H4 (cell line): ENCODE results near the gene RALY. TPM values are rescaled to one million over a fixed set of nuclear protein-coding genes. Genes with fewer than 3 reads are reported as not detected.

Source experiments
- DNase-seq: peaks from one replicate; pipeline ENCODE4 v3.0.0-alpha.2; 2015; ENCODE audit warnings: low spot score
- total RNA-seq: library from RNA; depleted of rRNA; stranded (reverse); fragments of >200 nt; shearing (Covaris generic); gene quantifications from 2 replicates; pipeline ENCODE4 v1.2.3, GENCODE V29; 2014; rRNA removed

Gene RALY
- total RNA-seq: 77.6 and 92.6 TPM in 2 replicates

- DNase-seq: peak; percentile 27
Observed at GRCh38 chr20:33993576-33994221, at the start of gene RALY. Gene RALY (plus strand): TSS chr20:33993911. CDS start chr20:34072075, 78,164 bp downstream.

GRCh38 chr20:33944914-33945313 lies 48.8 kb upstream of the RALY start:
- no peak for DNase-seq

- DNase-seq: no peak
Observed at GRCh38 chr20:33945391-33946081, 48.2 kb upstream of the RALY start.

GRCh38 chr20:33947709-33948295 lies 45.9 kb upstream of the RALY start:
- peak; percentile 47 for DNase-seq

GRCh38 chr20:33948480-33948879 lies 45.2 kb upstream of the RALY start:
- DNase-seq: no peak

- DNase-seq: no peak
Observed at GRCh38 chr20:33951171-33951570, 42.5 kb upstream of the RALY start.

- DNase-seq: no peak
Observed at GRCh38 chr20:33954504-33954903, 39.2 kb upstream of the RALY start.

- no peak for DNase-seq
Observed at GRCh38 chr20:33963751-33964150, 30.0 kb upstream of the RALY start.

- DNase-seq: no peak
Observed at GRCh38 chr20:33964441-33964840, 29.3 kb upstream of the RALY start.

GRCh38 chr20:33967126-33967525 lies 26.6 kb upstream of the RALY start:
- DNase-seq: no peak

GRCh38 chr20:33969563-33969962 lies 24.1 kb upstream of the RALY start:
- DNase-seq: no peak

- DNase-seq: no peak
Observed at GRCh38 chr20:33970229-33970628, 23.5 kb upstream of the RALY start.

- DNase-seq: no peak
Observed at GRCh38 chr20:33971147-33971975, 22.4 kb upstream of the RALY start.

- DNase-seq: no peak
Observed at GRCh38 chr20:33976959-33977358, 16.8 kb upstream of the RALY start.

- no peak for DNase-seq
Observed at GRCh38 chr20:33977535-33977934, 16.2 kb upstream of the RALY start.

GRCh38 chr20:33979094-33979493 lies 14.6 kb upstream of the RALY start:
- no peak for DNase-seq

GRCh38 chr20:33981347-33981746 lies 12.4 kb upstream of the RALY start:
- no peak for DNase-seq

GRCh38 chr20:33981964-33982363 lies 11.7 kb upstream of the RALY start:
- DNase-seq: no peak

- no peak for DNase-seq
Observed at GRCh38 chr20:33983371-33983770, 10.3 kb upstream of the RALY start.

GRCh38 chr20:33984182-33984719 lies 9.5 kb upstream of the RALY start:
- DNase-seq: no peak

GRCh38 chr20:33985280-33985679 lies 8.4 kb upstream of the RALY start:
- no peak for DNase-seq

GRCh38 chr20:33985830-33986229 lies 7.9 kb upstream of the RALY start:
- no peak for DNase-seq
